HL-60 (cell line): ENCODE measurements around the gene MMP25.
A peak's percentile ranks its signal among the peaks of the same experiment; 100 is the strongest.

Source experiments
- DNase-seq, 2 experiments: peaks; one replicate each; pipeline ENCODE4 v3.0.0-alpha.2; 2010 to 2020; ENCODE audit warnings: low read depth in 1 of 2, low spot score in 1 of 2
- H3K27ac ChIP-seq: fragments of 250-450 bp; sonication (Bioruptor Pico); replicated peaks from 2 replicates; pipeline ENCODE4 v1.5.1; 2020; ENCODE audit warnings: mild to moderate bottlenecking, moderate library complexity
- H3K27me3 ChIP-seq: fragments of 250-450 bp; sonication (Bioruptor Pico); 2 replicates; pipeline ENCODE4 v1.5.1; 2021; ENCODE audit warnings: mild to moderate bottlenecking, moderate library complexity; ENCODE audit not compliant: insufficient read depth, poor library complexity, severe bottlenecking
- H3K4me3 ChIP-seq: replicated peaks from 2 replicates; pipeline ENCODE4 v1.5.1; 2011; ENCODE audit warnings: mild to moderate bottlenecking, control low read depth, low read length; ENCODE audit not compliant: insufficient read depth
- CTCF ChIP-seq: IDR thresholded peaks from one replicate; pipeline ENCODE4 v1.5.1; 2011; ENCODE audit warnings: low read length, control low read depth, inconsistent platforms; ENCODE audit not compliant: insufficient read depth
- GABPA ChIP-seq: IDR thresholded peaks from 2 replicates; pipeline ENCODE4 v1.6.1; 2012; ENCODE audit warnings: low read depth
- POLR2AphosphoS5 ChIP-seq: IDR thresholded peaks from 2 replicates; pipeline ENCODE4 v1.6.1; 2012; ENCODE audit warnings: low read depth
- REST ChIP-seq: IDR thresholded peaks from 2 replicates; pipeline ENCODE4 v1.6.1; 2012; ENCODE audit warnings: low read depth; ENCODE audit not compliant: insufficient replicate concordance
- SPI1 ChIP-seq: IDR thresholded peaks from 2 replicates; pipeline ENCODE4 v1.6.1; 2012; ENCODE audit warnings: low read depth, mild to moderate bottlenecking, borderline replicate concordance

Gene MMP25

GRCh38 chr16:3027983-3028715 lies 18.2 kb upstream of the MMP25 start:
- H3K27ac ChIP-seq = no peak overlapping the region
- TF ChIP-seq CTCF (peak; percentile 69), GABPA (no peak), REST (no peak)
- no peak overlapping the region for H3K4me3 ChIP-seq
- DNase-seq = peak; percentile 79 to 87
- H3K27me3 ChIP-seq = peaks cover 17% of the 10 kb centered on the region

- no peak for DNase-seq
- Histone ChIP-seq H3K27ac (no peak overlapping the region), H3K27me3 (peaks cover 23% of the 10 kb centered on the region), H3K4me3 (no peak overlapping the region)
- TF ChIP-seq POLR2AphosphoS5 (no peak), CTCF (no peak), GABPA (no peak), REST (no peak), SPI1 (no peak)
Measured at GRCh38 chr16:3028716-3029319, 17.5 kb upstream of the MMP25 start.

- Histone ChIP-seq H3K27me3 (peaks cover 24% of the 10 kb centered on the region), H3K27ac (no peak overlapping the region), H3K4me3 (peak overlapping the region; percentile 13; the same call in 1 of the 2 replicates)
- TF ChIP-seq CTCF (no peak), POLR2AphosphoS5 (no peak), GABPA (no peak), REST (no peak), SPI1 (no peak)
- peak; percentile 47 to 72 for DNase-seq
Measured at GRCh38 chr16:3029491-3030221, 16.7 kb upstream of the MMP25 start.
